ENCODE measurements around the gene PPP1R9B. TPM values are rescaled to one million over a fixed set of nuclear protein-coding genes. Genes with fewer than 3 reads are reported as not detected.

Gene PPP1R9B
- total and polyA plus RNA-seq, 2 of the 8 experiments (the other 6 are each of a cell fraction or from before 2014, with no cell fraction given): 5.2 to 13.1 TPM

GRCh38 chr17:50143461-50144176, 6.9 kb downstream of the PPP1R9B start:
- H2BK120ac ChIP-seq (replicated peaks; ENCODE audit: low read depth, low read length): no peak overlapping the region
- H3K79me1 ChIP-seq (ENCODE audit: low read depth, low read length): peaks cover 8% of the 10 kb centered on the region
- H3K27ac ChIP-seq (ENCODE audit: low read depth, low read length): no peak overlapping the region
- no peak overlapping the region for H2BK15ac ChIP-seq (ENCODE audit: low read length)
- H4K5ac ChIP-seq (ENCODE audit: insufficient read length, low read depth, low read length): no peak overlapping the region
- no peak overlapping the region for H3K23ac ChIP-seq (ENCODE audit: insufficient read length)
- H3K56ac ChIP-seq (replicated peaks; ENCODE audit: insufficient read length, low read depth, low read length): no peak overlapping the region
- no peak overlapping the region for H3K4ac ChIP-seq (replicated peaks; ENCODE audit: insufficient read length, low read depth, low read length)
- H2BK5ac ChIP-seq (ENCODE audit: low read depth, low read length): no peak overlapping the region
- no peak overlapping the region for H4K8ac ChIP-seq (ENCODE audit: extremely low read depth, insufficient read depth, low read length)
- peaks cover 0 to 13% (median 7%) of the 10 kb centered on the region in 4 experiments; a peak in 5 of 8 replicates for H3K36me3 ChIP-seq (ENCODE audit: control insufficient read depth in 2 of 4, insufficient read depth in 4 of 4, low read length in 3 of 4)
- H3K23me2 ChIP-seq (ENCODE audit: low read depth, low read length): peaks cover 2% of the 10 kb centered on the region; the same call in 1 of the 2 replicates
- H3K4me3 ChIP-seq (ENCODE audit: extremely low read depth in 1 of 4, insufficient read depth in 2 of 4, low read depth in 3 of 4, low read length in 4 of 4): no peak overlapping the region
- no peak overlapping the region for H3K14ac ChIP-seq (ENCODE audit: insufficient read length)
- CTCF ChIA-PET (ENCODE audit: partially characterized antibody): interaction anchor here (2.6 to 21.6 kb wide), 6 partner anchors 5 to 153 kb away, joined by 8 to 299 read pairs (median 82); partner anchors contain the start of genes PPP1R9B, SAMD14 and SGCA
- H3K27me3 ChIP-seq (replicated peaks in 1 of 4; ENCODE audit: control insufficient read depth in 3 of 4, extremely low read depth in 1 of 4, insufficient read depth in 3 of 4, low read length in 3 of 4): no peaks in the 10 kb centered on the region
- H3K18ac ChIP-seq (ENCODE audit: extremely low read depth, low read length): no peak overlapping the region
- H3K79me2 ChIP-seq (ENCODE audit: control insufficient read depth in 1 of 2, insufficient read depth in 2 of 2, low read length in 2 of 2): no peaks in the 10 kb centered on the region; a peak in 1 of 4 replicates
- H3K4me2 ChIP-seq (ENCODE audit: insufficient read depth in 1 of 2, low read depth in 2 of 2, low read length in 2 of 2): no peak overlapping the region
- peaks cover 0 to 29% (median 11%) of the 10 kb centered on the region in 4 experiments; a peak in 6 of 7 replicates for H3K4me1 ChIP-seq (replicated peaks in 1 of 4; ENCODE audit: control insufficient read depth in 3 of 4, insufficient read depth in 4 of 4, low read length in 3 of 4)
- peaks cover 12 to 16% of the 10 kb centered on the region in 2 experiments for H4K20me1 ChIP-seq (replicated peaks in 1 of 2; ENCODE audit: control insufficient read depth in 1 of 2, insufficient read depth in 2 of 2, low read length in 2 of 2)
- no peak overlapping the region for H2BK12ac ChIP-seq (ENCODE audit: low read depth, low read length)
- no peak for FAIRE-seq
- H4K91ac ChIP-seq (replicated peaks; ENCODE audit: insufficient read length, low read length): no peak overlapping the region
- no peak overlapping the region for H2AFZ ChIP-seq (ENCODE audit: low read length)
- no peak overlapping the region for H2AK5ac ChIP-seq (ENCODE audit: low read depth, low read length)
- H2BK20ac ChIP-seq (ENCODE audit: low read length): no peak overlapping the region
- WGBS, 2 experiments (ENCODE audit: extremely low coverage in 1 of 2, insufficient coverage in 1 of 2, insufficient read length in 1 of 2, insufficient replicate concordance in 2 of 2, low coverage in 1 of 2, low lambda C conversion rate in 2 of 2, missing lambda C conversion rate in 1 of 2): 96% methylated on average over 10 of the region's 20 CpGs; no CpG with 5 or more reads in 1 of the 2 experiments
- no peak for DNase-seq (ENCODE audit: low read depth in 1 of 2, low spot score in 2 of 2)
- H3K9me3 ChIP-seq (ENCODE audit: insufficient read depth in 2 of 2, low read depth in 1 of 2, low read length in 1 of 2): no peaks in the 10 kb centered on the region
- no peak overlapping the region for H3K9ac ChIP-seq (replicated peaks in 1 of 4; ENCODE audit: extremely low read depth in 1 of 4, low read depth in 3 of 4, low read length in 3 of 4)
- POLR2A ChIA-PET (ENCODE audit: partially characterized antibody): interaction anchor here (1.4 kb wide), 1 partner anchor 17 kb away, joined by 4 read pairs; no protein-coding TSS in a partner anchor
- no peak for TF ChIP-seq POLR2A (IDR thresholded peaks at IDR 0.05; ENCODE audit: control extremely low read depth in 1 of 2, low read depth in 2 of 2, low read length in 2 of 2)
- TF ChIP-seq SP2 (IDR thresholded peaks at IDR 0.05; ENCODE audit: low read length): no peak
- TF ChIP-seq MAFK (IDR thresholded peaks at IDR 0.05; ENCODE audit: low read depth, low read length): no peak
- no peak for TF ChIP-seq BCL11A (IDR thresholded peaks at IDR 0.05; ENCODE audit: low read depth in 2 of 2, low read length in 2 of 2)
- TF ChIP-seq RAD21 (IDR thresholded peaks at IDR 0.05 in 1 of 2, conservative IDR thresholded peaks at IDR 0.05 in 1 of 2; ENCODE audit: low read depth in 2 of 2, low read length in 2 of 2): no peak
- TF ChIP-seq ATF2 (IDR thresholded peaks at IDR 0.05; ENCODE audit: low read length): no peak
- TF ChIP-seq SP1 (IDR thresholded peaks at IDR 0.05; ENCODE audit: low read depth, low read length): no peak
- no peak for TF ChIP-seq FOSL1 (IDR thresholded peaks at IDR 0.05; ENCODE audit: insufficient read depth, low read depth, low read length)
- no peak for TF ChIP-seq SRF (IDR thresholded peaks at IDR 0.05; ENCODE audit: low read depth, low read length)
- TF ChIP-seq KDM4A (IDR thresholded peaks at IDR 0.05; ENCODE audit: low read depth, low read length, severe bottlenecking): no peak
